ENCODE measurements around the gene TMEM89. TPM values are rescaled to one million over a fixed set of nuclear protein-coding genes. Genes with fewer than 3 reads are reported as not detected.

TMEM89 gene, protein sequence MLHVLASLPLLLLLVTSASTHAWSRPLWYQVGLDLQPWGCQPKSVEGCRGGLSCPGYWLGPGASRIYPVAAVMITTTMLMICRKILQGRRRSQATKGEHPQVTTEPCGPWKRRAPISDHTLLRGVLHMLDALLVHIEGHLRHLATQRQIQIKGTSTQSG
- not detected in 2 replicates for total RNA-seq

DNA sequence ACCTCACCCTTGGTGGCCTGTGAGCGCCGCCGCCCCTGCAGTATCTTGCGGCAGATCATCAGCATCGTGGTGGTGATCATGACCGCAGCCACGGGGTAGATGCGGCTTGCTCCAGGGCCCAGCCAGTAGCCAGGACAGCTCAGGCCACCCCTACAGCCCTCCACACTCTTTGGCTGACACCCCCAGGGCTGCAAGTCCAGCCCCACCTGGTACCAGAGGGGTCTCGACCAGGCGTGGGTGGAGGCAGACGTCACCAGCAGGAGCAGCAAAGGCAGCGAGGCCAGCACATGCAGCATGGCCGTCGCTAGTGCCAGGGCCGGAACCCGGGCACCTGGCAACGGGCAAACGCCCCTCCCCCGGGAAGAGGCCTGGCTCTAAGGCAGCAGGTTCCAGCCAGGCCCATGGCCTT lies at the start of gene TMEM89:
Gene TMEM89, minus strand, starts transcription at position 309 of the 409 bp plus-strand sequence. Its CDS starts 13 bp downstream, at position 296.

DNA sequence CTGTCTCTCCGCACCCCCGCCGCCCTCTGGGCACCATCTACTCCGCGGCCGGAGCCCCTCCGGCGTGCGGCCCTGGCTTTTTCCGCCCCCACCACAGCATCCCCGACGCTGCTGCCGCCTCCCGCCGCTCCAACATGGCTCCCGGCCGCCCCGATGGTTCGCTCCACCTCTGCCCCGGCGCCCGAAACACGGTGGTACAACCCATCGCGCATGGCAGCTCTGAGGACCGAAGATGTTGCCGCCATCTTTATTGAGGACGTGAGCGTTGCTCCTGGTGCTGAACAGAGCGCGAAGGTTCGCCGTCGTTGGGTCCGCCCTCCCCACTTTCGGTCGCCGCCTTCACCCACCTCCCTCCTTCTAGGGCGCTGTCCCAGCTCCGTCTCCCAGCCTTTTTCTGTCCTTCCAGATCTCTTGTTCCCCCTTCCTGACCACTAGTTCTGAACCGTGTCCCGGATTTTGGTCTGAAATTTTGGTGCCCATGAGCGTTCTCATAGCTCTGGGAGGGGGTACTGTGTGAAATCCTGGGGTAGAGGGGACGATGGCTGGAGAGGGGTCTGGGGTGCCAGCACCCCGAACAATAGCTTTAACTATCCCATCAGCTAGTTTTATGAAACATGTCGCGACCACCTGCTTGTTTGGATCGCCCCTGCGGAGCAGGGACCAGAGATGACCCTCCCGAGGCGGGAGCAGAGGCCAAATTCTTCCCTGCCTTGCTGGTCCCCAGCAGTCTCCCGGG lies 41.4 kb upstream of the TMEM89 start, which contains the start of gene CELSR3:
Gene CELSR3, minus strand, starts transcription at position 134 of the 736 bp plus-strand sequence. CDS start 252 bp downstream, outside the sequence.

DNA sequence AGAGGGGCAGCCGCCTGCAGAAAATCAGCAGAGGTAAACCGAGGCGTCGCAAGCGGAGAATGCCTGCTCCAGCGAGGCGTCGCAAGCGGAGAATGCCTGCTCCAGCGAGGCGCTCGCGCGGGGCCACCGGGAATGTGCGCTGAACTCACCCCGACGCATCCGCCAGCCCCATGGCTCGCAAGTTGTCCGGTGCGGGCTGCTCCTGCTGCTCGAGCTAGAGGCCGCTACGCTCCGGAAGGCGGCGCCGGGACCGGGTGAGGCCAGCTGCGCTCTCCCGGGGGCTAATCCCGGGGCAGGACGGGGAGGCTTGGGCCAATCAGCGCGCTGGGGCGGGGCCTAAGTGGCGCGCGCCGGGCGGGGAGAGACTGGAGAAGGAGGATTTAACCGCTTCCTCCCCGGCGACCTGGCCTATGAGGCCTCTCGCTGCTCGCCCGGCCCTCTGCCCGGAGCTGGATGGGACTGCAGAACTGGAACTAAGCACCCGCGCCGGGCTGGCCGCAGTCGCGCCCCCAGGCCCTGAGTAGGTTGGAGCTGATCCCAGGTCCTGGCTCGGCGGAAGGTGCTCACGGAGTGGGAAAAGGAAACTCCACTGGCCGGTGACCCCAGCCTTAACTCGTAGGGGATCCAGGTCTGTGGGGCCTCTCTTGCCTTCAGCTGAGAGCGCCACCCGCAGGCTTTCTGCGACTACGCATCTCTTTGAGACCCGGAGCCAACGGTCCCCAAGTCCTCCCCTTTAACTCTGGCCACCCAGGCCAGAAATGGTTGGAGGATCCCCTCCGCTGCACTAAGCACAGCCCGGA lies 13.9 kb upstream of the TMEM89 start, which contains the start of gene SLC26A6:
Gene SLC26A6, minus strand, starts transcription at position 240 of the 800 bp plus-strand sequence. Its CDS starts 68 bp downstream, at position 172.

DNA sequence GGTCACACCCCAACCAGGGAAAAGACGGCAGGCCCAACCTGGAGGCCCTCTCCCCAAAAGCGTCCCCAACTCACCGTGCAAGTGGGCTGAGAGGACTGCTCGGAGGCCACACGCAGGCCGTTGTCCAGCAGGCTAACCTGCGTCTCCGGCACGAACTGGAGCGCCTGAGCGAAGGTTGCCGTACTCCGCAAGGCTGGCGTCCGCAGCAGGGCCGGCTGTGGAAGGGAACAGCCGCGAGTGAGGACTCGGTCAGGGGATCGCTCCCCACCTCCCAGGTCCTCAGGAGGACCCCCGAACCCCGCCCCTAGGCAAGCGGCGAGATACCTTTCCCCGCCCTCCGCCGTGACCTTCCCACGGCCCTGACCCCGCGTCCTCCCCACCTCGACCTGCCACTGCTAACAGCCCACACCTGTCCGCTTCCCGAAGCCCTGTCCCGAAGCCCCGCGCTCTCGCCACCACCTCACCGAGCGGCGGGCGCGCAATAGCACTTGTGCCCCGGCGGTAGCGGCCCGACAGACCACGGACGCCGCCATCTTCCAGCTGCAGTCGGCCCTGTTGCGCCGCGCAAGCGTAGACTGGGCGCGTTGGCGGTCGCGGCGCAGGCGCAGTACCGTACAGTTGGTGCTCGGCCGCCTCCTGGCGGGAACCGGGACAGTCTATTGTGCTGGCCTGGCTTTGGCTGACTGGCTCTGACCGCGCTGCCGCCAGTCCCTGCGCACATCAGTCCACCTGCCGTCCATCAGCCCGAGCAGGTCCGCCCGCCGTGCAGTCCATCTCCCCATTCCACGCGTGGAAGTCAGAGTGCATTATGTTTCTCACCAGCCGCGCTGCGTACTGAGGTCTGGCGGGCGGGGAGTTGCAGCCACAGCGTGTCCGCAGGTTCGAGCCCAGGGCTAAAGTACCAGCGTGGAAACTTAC lies 12.2 kb downstream of the TMEM89 start, which contains the start of gene UQCRC1:
Gene UQCRC1, minus strand, starts transcription at position 559 of the 918 bp plus-strand sequence. Its CDS starts 26 bp downstream, at position 533.

DNA sequence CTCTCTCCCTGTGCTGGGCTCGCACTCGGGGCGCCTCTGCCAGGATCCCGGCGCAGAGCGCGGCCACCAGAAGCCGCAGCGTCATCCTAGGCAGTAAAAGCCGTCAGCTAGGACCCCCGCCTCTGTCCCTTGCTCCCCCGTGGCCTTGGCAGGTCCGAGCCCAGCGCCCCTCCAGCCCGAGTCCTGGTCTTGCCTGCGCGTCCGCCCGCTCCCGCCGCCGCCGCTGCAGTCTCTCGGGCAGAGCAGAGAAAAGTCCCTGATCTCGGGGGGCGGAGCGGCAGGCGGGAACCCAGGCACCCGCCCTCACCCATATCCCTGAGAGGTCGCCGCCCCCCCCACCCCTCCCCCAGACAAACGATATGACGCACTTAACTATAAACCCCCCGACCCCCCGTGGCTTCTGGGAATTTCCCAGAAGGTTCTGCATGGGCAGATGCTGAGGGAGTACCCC lies 26.5 kb downstream of the TMEM89 start, which contains the start of gene COL7A1:
Gene COL7A1, minus strand, starts transcription at position 255 of the 451 bp plus-strand sequence. Its CDS starts 170 bp downstream, at position 85.

Other genes with a start within 250 kb of the TMEM89 start
- gene FBXW12, start 249.6 kb downstream of the TMEM89 start, total RNA-seq, result not detected in 2 replicates
- 22.6 and 24.9 TPM in 2 replicates for gene PLXNB1, start 191.7 kb downstream of the TMEM89 start, total RNA-seq
- 14.2 and 18.4 TPM in 2 replicates for gene CCDC51, start 181.7 kb downstream of the TMEM89 start, total RNA-seq
- 350 and 477 TPM in 2 replicates for gene TMA7, start 181.5 kb downstream of the TMEM89 start, total RNA-seq
- 6.6 and 7.6 TPM in 2 replicates for gene ATRIP, start 175.0 kb downstream of the TMEM89 start, total RNA-seq
- 118 and 125 TPM in 2 replicates for gene SHISA5, start 117.6 kb downstream of the TMEM89 start, total RNA-seq
- gene PFKFB4, start 65.0 kb downstream of the TMEM89 start, total RNA-seq, result 1.4 and 6.6 TPM in 2 replicates
- 0.09 TPM in 1 of 2 replicates, not detected in the other for gene UCN2, start 58.0 kb downstream of the TMEM89 start, total RNA-seq
- 0.18 and 1.4 TPM in 2 replicates for gene COL7A1, start 26.4 kb downstream of the TMEM89 start, total RNA-seq
- 300 and 343 TPM in 2 replicates for gene UQCRC1, start 12.1 kb downstream of the TMEM89 start, total RNA-seq
- gene SLC26A6, start 13.7 kb upstream of the TMEM89 start, total RNA-seq, result 10.6 and 23.9 TPM in 2 replicates
- gene CELSR3, start 41.1 kb upstream of the TMEM89 start, total RNA-seq, result 0.18 and 0.47 TPM in 2 replicates
- gene NCKIPSD, start 64.1 kb upstream of the TMEM89 start, total RNA-seq, result 4.7 and 6.9 TPM in 2 replicates
- gene IP6K2, start 95.5 kb upstream of the TMEM89 start, total RNA-seq, result 55.1 and 57.7 TPM in 2 replicates
- 34.9 and 40.2 TPM in 2 replicates for gene PRKAR2A, start 226.1 kb upstream of the TMEM89 start, total RNA-seq